Activated T-cell treated with anti-CD3 and anti-CD28 coated beads, Interleukin-2, amount 50 U/mL, for 4 hours (primary cell): Measurements from ENCODE around the gene H2BK1. TPM values are rescaled to one million over a fixed set of nuclear protein-coding genes. Genes with fewer than 3 reads are reported as not detected.

Experiments used
- ATAC-seq, 2 donors: fragments of 200-7000 bp; cut with Tn5 transposase; one replicate each; pipeline ENCODE4 v1.10.0; 2021
- DNase-seq: peaks from one replicate; pipeline ENCODE4 v3.0.0-alpha.2; 2020
- H3K27me3 Mint-ChIP-seq: one replicate; pipeline ENCODE4 v1.8.0; 2021; ENCODE audit warnings: low read depth, mixed read lengths
- H3K36me3 Mint-ChIP-seq: one replicate; pipeline ENCODE4 v1.8.0; 2022; ENCODE audit warnings: mixed read lengths; ENCODE audit not compliant: insufficient read depth
- H3K4me1 Mint-ChIP-seq: one replicate; pipeline ENCODE4 v1.8.0; 2021; ENCODE audit warnings: low read depth, mixed read lengths
- H3K4me3 Mint-ChIP-seq: one replicate; pipeline ENCODE4 v1.8.0; 2021; ENCODE audit warnings: mild to moderate bottlenecking, moderate library complexity, mixed read lengths
- H3K9me3 Mint-ChIP-seq: one replicate; pipeline ENCODE4 v1.8.0; 2021; ENCODE audit warnings: mixed read lengths
- total RNA-seq, 3 donors: library from RNA; stranded (reverse); gene quantifications; one replicate each; pipeline ENCODE4 v1.2.1, GENCODE V29; 2021

Gene H2BK1
- total RNA-seq, 3 donors from 2014 or later = not detected

DNA sequence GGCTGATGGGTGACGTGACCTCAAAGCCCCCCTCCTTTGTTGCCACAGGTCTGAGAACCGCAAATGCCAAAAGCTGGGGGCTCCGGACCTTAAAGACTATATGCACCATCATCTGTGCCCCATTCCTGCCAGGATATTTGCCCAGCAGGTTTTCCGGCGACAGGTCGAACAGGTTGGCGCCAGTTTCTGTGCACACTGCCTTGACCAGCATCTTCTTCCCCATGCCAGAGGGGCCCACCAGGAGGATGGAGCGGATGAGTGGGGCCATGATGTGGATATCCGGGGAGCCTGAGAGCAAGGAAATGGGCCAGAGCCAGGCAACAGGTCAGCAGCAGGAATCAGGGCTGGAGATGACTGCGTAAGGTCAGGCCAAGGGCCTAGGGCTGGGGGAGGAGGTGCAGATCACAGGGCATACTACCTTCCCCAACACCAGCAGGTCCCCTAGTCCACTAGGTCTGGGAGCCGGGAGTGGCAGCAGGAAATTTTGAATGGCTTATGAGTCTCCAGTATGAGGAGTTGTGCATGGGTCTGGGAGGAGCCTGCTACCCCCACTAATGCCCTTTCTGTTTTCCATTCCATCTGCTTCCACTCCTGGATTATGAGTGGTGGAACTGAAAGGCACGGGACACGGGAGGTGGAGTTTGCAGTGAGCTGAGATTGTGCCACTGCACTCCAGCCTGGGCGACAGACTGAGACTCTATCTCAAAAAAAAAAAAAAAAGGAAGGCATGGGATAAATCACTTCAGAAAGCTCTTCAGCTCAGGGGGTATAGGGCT, 16.9 kb downstream of the H2BK1 start:
- Mint-ChIP-seq H3K36me3 (no peaks in the 10 kb centered on the region), H3K27me3 (peaks cover 1% of the 10 kb centered on the region), H3K9me3 (no peaks in the 10 kb centered on the region), H3K4me1 (peaks cover 2% of the 10 kb centered on the region), H3K4me3 (no peak overlapping the region)
- ATAC-seq (no peak), DNase-seq (no peak)

DNA sequence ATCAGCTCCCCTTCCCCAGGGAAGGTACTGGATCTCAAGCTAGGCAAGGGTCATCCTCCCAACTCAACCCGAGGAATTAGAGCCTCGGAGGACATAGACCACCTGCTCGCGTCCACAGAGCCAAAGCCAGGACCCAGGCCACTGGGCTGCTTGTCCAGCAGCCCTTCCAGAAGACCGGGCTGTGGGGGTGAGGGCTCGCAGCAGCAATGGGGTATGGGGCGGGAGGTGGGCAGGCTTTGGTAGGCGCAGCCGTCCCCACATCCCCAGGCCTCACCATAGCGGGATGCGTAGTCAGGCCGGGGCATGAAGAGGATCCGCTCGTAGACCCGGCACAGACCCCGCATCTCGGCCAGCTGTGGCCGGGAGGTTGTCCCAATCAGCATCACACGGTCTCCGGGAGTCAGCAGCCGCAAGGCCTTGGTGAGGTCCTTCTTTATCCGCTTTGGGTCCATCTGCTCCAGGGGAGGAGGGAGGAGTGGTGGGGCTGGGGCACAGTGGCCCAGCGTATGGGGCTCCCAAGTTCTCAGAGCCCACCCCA, 18.2 kb downstream of the H2BK1 start:
- Mint-ChIP-seq H3K9me3 (no peaks in the 10 kb centered on the region), H3K4me3 (no peak overlapping the region), H3K36me3 (no peaks in the 10 kb centered on the region), H3K27me3 (peaks cover 1% of the 10 kb centered on the region), H3K4me1 (peaks cover 2% of the 10 kb centered on the region)
- ATAC-seq = no peak
- no peak for DNase-seq

DNA sequence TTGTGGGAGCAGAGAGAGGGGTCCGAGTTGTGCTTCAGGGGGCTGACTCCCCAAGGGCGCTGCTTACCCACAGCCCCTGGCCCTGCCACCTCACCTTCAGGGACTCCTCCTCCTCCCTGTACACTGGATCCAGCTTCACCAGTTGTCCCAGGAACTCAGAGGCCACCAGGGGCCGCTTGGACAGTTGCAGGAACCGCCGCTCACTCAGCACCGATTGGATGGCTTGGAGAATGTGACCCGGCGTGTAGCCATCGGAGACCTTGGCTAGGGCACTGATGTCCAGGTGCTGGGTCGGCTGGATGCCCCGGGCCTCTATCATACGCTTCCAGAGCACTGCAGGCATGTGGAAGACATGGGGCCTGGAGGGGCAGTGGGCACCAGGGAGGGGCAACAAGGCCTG, 18.7 kb downstream of the H2BK1 start:
- H3K27me3 Mint-ChIP-seq = peaks cover 1% of the 10 kb centered on the region
- no peak overlapping the region for H3K4me3 Mint-ChIP-seq
- DNase-seq = no peak
- no peaks in the 10 kb centered on the region for H3K36me3 Mint-ChIP-seq
- no peak for ATAC-seq
- H3K4me1 Mint-ChIP-seq = peaks cover 2% of the 10 kb centered on the region
- no peaks in the 10 kb centered on the region for H3K9me3 Mint-ChIP-seq

DNA sequence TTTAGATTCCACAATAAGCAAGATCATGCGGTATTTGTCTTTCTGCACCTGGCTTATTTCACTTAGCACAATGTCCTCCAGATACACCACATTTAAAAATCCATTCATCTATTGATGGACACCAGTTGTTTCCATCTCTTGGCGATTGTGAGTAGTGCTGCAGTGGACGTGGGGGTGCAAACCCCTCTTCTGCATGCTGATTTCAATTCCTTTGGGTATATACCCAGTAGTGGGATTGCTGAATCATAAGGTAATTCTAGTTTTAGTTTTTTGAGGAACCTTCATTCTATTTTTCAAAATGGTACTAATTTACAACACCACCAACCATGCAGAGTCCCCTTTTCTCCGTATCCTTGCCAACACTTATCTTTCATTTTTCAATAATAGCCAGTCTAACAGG, 21.2 kb downstream of the H2BK1 start:
- Mint-ChIP-seq H3K36me3 (no peaks in the 10 kb centered on the region), H3K9me3 (no peaks in the 10 kb centered on the region), H3K27me3 (peaks cover 1% of the 10 kb centered on the region), H3K4me1 (peaks cover under 1% of the 10 kb centered on the region), H3K4me3 (no peak overlapping the region)
- ATAC-seq = no peak
- DNase-seq = no peak

DNA sequence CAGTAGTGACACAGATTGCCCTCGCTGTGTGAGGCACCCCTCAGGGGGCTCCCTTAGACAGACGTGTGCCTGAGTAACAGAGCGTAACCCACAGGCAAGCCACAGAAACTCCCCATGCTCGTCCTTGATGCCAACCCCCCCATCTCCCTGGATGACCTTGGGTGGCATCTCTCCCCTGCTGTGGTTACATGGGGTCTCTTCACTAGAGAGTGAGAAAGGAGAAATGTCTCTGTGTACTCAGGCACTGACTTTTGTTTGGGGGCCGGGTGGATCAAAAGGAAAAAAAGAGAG, 22.1 kb downstream of the H2BK1 start:
- no peak for DNase-seq
- H3K27me3 Mint-ChIP-seq = peaks cover 1% of the 10 kb centered on the region
- ATAC-seq = no peak
- no peaks in the 10 kb centered on the region for H3K4me1 Mint-ChIP-seq
- H3K36me3 Mint-ChIP-seq = no peaks in the 10 kb centered on the region
- no peaks in the 10 kb centered on the region for H3K9me3 Mint-ChIP-seq
- no peak overlapping the region for H3K4me3 Mint-ChIP-seq

DNA sequence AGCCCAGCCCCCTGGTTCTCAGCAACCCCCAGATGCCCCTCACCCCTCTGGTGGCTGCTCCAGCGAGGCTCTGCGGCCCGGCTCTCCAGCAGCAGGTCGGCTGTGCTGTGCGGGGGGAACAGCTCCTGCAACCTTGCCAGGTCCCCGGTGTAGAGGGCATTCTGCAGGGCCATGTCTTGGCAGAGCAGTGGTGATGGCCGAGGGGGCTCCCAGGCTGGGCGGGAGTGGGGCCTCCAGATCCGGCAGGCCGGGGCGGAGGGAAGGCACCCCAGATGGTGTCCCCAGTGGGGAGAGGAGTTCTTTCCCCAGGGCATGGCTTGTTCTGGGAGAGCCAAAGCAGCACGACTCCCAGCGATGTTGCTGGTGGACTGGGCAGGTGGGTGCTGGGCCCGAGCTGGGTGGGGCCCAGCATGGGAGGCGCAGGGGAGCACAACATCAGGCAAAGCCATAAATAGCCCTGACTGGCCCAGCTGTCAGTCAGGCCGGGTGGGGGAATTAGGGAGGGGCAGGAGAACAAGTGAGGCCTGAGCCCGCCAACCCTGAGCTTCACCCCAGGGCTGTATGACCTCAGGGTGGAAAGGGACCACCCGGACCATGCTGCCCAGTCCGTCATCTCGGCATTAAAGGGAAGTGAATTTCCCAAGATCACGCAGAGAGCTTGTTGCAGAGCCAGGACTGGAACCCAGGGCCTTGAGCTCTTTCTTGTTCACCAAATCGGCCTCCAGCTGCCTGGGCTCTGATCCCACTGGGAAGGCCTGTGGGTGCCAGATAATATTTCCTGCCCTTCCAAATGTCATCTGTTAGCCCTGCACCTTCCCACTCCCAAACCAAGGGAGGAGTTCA, 22.7 kb downstream of the H2BK1 start:
- Mint-ChIP-seq H3K4me3 (no peak overlapping the region), H3K9me3 (no peaks in the 10 kb centered on the region), H3K4me1 (no peaks in the 10 kb centered on the region), H3K27me3 (peaks cover 1% of the 10 kb centered on the region), H3K36me3 (no peaks in the 10 kb centered on the region)
- ATAC-seq = no peak
- no peak for DNase-seq

DNA sequence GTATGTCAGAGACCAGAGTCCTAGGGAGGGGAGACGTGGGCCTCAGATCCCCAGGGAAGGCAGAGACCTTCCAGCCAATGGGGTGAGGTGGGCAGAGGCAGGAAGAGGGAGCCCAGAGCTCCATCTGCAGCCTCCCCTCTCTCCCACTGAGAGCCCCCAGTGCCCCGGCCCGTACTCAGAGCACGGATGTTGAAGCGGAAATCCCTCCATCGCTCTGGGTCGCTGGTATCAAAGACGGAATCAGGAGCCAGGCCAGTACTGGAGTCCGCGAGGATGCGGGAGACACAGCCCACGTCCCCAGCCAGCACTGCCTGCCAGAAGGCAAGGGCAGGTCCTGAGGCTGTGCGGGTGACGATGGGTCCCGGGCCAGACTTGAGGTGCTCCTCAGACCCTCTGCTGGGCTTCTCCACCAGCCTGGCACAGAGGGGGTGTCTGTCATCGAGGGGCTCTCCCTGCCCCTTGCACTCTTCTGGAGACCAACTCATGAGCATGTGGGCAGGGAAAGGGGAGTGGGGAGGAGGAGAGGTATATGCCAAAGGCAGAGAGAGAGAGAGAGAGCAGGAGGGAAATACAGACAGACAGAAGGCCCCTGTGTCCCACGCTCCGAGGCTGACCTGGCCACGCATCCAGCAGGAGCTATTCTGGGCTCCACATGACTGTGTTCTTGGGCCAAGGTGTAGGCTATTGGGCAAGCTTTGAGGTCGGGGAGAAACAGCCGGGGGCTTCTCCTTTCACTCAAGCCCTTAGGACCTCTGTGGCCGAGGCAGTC, 23.5 kb downstream of the H2BK1 start, which contains the start of gene ASB10:
TSS of gene ASB10 (minus strand) at position 611 of the 769 bp plus-strand sequence. CDS start at position 491, 120 bp downstream.
- Mint-ChIP-seq H3K36me3 (no peaks in the 10 kb centered on the region), H3K4me1 (no peaks in the 10 kb centered on the region), H3K4me3 (no peak within 1 kb of the TSS), H3K27me3 (peaks cover 3% of the 10 kb centered on the region), H3K9me3 (no peaks in the 10 kb centered on the region)
- ATAC-seq (no peak), DNase-seq (no peak)

DNA sequence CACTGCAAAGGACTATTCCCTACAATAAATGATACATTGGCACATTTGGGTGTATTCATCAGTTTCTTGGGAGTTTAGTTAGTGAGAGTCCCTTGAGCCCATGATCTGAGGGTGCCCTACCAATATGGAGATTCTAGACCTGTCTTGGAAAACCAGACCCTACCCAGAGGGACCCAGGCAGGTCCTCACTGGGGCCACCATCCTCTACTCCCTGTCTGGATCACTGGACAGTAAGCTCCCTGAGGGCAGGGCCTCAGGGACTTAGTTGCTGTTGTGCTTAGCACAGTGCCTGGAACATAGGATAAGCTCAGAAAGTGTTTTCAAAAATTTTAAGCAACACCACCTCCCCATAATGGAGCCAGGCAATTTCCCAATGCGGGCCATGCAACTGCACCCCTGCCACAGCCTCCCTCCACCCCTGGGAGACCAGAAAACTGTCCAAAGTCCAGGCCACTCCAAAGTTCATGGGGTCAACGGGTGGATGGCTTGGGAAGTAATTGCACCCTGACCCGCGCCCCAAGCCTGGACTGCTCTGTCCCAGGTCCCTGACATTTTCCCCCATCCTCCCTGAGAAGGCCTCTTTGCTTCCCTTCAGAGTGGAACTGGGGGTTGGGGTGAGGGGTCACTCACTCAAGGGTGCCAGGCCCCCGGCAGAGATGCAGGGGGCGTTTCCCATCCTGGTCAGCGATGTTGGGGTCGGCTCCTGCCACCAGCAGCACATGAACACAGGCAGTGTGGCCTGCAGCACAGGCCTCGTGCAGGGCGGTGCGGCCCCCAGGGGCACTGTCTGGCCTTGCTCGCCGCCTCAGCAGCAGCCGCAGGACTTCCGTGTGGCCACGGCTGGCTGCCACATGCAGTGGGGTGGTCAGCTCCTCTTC, 24.3 kb downstream of the H2BK1 start:
- DNase-seq = no peak
- no peaks in the 10 kb centered on the region for H3K36me3 Mint-ChIP-seq
- no peak for ATAC-seq

DNA sequence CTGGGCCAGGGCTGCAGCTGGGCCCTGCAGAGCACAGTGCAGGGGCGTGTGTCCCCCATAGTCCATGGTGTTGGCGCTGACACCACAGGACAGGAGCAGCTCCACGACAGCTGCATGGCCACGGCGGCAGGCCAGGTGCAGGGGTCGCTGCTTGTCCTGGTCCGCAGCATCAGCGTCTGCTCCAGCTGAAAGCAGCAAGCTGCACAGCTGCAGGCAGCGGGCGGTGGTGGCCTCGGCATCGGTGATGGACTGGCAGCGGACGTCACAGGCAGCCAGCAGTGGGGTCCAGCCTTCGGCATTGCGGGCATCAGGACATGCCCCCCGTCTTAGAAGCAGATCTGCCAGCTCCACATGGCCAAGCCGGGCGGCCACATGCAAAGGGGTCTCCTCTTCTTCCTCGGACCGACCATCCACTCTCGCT, 29.3 kb downstream of the H2BK1 start:
- H3K4me1 Mint-ChIP-seq = no peaks in the 10 kb centered on the region
- no peaks in the 10 kb centered on the region for H3K9me3 Mint-ChIP-seq
- ATAC-seq (no peak), DNase-seq (no peak)
- H3K4me3 Mint-ChIP-seq = no peak overlapping the region
- H3K36me3 Mint-ChIP-seq = no peaks in the 10 kb centered on the region
- H3K27me3 Mint-ChIP-seq = peaks cover 12% of the 10 kb centered on the region

More for the DNA sequence above, 24.3 kb downstream of the H2BK1 start:
- no peak overlapping the region for H3K4me3 Mint-ChIP-seq
- no peaks in the 10 kb centered on the region for H3K9me3 Mint-ChIP-seq
- H3K4me1 Mint-ChIP-seq = no peaks in the 10 kb centered on the region
- H3K27me3 Mint-ChIP-seq = peaks cover 6% of the 10 kb centered on the region

DNA sequence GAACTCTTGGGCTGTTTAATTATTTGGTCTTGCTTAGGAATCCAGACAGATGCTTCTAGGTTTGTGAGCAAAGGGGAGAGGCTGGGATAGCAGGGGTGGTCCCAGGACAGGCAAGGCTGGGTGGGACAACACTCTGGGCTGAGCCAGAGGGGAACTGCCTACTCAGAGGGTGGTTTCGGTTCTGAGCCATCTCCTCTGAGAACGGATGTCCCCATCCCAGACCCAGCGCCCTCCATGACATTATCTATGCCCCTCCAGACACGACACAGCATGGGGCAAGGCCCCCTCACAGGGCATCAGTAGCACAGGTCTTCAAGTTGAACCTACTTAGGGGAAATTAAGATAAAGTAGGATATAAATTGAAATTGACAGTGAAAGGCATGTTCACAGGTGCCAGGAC, 30.3 kb downstream of the H2BK1 start:
- DNase-seq = no peak
- no peak overlapping the region for H3K4me3 Mint-ChIP-seq
- H3K9me3 Mint-ChIP-seq = no peaks in the 10 kb centered on the region
- ATAC-seq = no peak
- no peaks in the 10 kb centered on the region for H3K4me1 Mint-ChIP-seq
- H3K27me3 Mint-ChIP-seq = peaks cover 12% of the 10 kb centered on the region
- no peaks in the 10 kb centered on the region for H3K36me3 Mint-ChIP-seq

DNA sequence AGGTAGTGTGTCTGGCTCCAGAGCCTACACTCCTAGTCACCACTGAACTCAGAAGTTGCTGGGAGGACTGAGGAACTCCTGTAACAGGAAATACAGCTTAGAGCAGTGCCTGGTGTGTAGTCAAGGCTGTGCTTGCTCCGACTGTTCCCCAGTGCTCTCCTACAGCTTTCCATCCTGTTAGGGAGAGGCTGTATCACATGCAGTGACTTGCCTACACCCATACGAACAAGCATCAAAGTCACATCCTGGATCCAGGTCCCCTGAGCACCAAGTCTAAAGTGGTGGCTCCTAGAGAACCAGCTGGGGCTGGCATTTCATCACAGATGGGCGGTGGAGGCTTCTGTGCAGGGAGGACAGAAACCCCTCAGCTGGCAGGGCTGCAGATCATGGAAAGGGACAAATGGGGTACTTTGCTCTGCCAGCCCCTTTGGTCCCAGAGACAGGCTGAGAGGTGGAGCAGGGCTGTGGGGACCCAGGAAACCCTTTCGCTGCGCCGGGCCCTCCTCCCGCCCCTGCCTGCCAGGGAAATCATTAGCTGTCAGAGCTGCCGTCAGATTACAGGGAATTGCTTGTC, 30.9 kb downstream of the H2BK1 start:
- Mint-ChIP-seq H3K4me1 (no peaks in the 10 kb centered on the region), H3K9me3 (no peaks in the 10 kb centered on the region), H3K36me3 (no peaks in the 10 kb centered on the region), H3K4me3 (no peak overlapping the region), H3K27me3 (peaks cover 15% of the 10 kb centered on the region)
- ATAC-seq = no peak
- no peak for DNase-seq

DNA sequence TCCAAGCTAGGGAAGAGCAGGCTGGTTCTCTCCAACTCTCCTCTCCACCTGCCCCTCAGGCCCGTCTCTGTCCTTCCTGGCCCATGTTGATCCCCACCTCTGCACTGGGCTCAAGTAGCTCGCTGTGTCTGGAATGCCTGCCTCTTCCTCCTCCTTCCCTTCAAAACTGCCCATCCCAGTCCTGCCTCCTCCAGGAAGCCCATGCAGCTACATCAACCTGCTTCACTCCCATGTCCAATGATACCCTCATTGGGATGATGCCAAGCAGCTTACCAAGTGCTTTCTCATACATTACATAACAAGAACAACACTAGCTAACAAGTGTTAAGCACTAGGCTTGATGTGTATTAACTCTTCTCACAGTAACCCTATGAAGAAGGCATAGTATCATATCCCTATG, 31.5 kb downstream of the H2BK1 start:
- DNase-seq (no peak), ATAC-seq (no peak)
- Mint-ChIP-seq H3K9me3 (no peaks in the 10 kb centered on the region), H3K27me3 (peaks cover 16% of the 10 kb centered on the region), H3K4me3 (no peak overlapping the region), H3K4me1 (no peaks in the 10 kb centered on the region), H3K36me3 (no peaks in the 10 kb centered on the region)

DNA sequence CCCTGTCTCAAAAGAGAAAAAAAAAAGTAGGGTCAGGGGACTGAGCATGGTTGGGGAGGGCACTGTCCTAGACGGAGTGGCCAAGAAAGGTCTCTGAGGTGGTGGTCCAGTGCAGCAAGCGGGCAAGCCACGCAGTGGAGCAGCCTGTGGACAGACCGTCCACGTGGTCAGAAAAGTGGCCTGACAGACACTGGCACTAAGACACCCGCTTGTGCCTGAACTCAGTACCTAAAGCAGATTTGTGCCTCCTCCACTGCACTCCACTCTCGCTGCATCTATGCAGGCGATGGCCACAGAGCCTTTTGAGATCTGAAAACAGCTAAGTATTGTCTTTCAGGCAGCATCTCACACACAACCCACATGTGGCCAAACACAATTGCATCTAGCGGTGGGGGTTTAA, 32.1 kb downstream of the H2BK1 start:
- no peaks in the 10 kb centered on the region for H3K4me1 Mint-ChIP-seq
- no peaks in the 10 kb centered on the region for H3K9me3 Mint-ChIP-seq
- no peak overlapping the region for H3K4me3 Mint-ChIP-seq
- DNase-seq = no peak
- no peaks in the 10 kb centered on the region for H3K36me3 Mint-ChIP-seq
- peaks cover 22% of the 10 kb centered on the region for H3K27me3 Mint-ChIP-seq
- no peak for ATAC-seq
